Nephron progenitor cell (in vitro differentiated cells): Measurements from ENCODE around the gene MMP2.

Experiments
- DNase-seq: peaks from one replicate; pipeline ENCODE4 v3.0.0; 2021
- H3K27ac Mint-ChIP-seq: 2 replicates; pipeline ENCODE4 v1.8.0; 2021; ENCODE audit warnings: mild to moderate bottlenecking, moderate library complexity, mixed read lengths
- H3K27me3 Mint-ChIP-seq: 2 replicates; pipeline ENCODE4 v1.8.0; 2021; ENCODE audit warnings: mild to moderate bottlenecking, low read depth, mixed read lengths; ENCODE audit not compliant: poor library complexity
- H3K36me3 Mint-ChIP-seq: 2 replicates; pipeline ENCODE4 v1.8.0; 2021; ENCODE audit warnings: low read depth, mixed read lengths
- H3K4me1 Mint-ChIP-seq: 2 replicates; pipeline ENCODE4 v1.8.0; 2021; ENCODE audit warnings: mixed read lengths
- H3K4me3 Mint-ChIP-seq: 2 replicates; pipeline ENCODE4 v1.8.0; 2021; ENCODE audit warnings: mild to moderate bottlenecking, moderate library complexity, mixed read lengths
- H3K9me3 Mint-ChIP-seq: 2 replicates; pipeline ENCODE4 v1.8.0; 2021; ENCODE audit warnings: mild to moderate bottlenecking, moderate library complexity, mixed read lengths
- TF ChIP-seq, protein P1 (sequence below): fragments of 200-600 bp; sonication (generic); IDR thresholded peaks from 2 replicates; pipeline ENCODE4 v1.5.0; 2021; ENCODE audit warnings: antibody characterized with exemption

The MMP2 gene

GRCh38 chr16:55437625-55438024, 41.4 kb upstream of the MMP2 start:
- Mint-ChIP-seq H3K4me3 (no peak overlapping the region), H3K27me3 (peaks cover 19% of the 10 kb centered on the region), H3K36me3 (no peaks in the 10 kb centered on the region), H3K9me3 (no peaks in the 10 kb centered on the region), H3K4me1 (no peaks in the 10 kb centered on the region), H3K27ac (no peak overlapping the region)
- DNase-seq, result no peak
- TF ChIP-seq, protein P1, sequence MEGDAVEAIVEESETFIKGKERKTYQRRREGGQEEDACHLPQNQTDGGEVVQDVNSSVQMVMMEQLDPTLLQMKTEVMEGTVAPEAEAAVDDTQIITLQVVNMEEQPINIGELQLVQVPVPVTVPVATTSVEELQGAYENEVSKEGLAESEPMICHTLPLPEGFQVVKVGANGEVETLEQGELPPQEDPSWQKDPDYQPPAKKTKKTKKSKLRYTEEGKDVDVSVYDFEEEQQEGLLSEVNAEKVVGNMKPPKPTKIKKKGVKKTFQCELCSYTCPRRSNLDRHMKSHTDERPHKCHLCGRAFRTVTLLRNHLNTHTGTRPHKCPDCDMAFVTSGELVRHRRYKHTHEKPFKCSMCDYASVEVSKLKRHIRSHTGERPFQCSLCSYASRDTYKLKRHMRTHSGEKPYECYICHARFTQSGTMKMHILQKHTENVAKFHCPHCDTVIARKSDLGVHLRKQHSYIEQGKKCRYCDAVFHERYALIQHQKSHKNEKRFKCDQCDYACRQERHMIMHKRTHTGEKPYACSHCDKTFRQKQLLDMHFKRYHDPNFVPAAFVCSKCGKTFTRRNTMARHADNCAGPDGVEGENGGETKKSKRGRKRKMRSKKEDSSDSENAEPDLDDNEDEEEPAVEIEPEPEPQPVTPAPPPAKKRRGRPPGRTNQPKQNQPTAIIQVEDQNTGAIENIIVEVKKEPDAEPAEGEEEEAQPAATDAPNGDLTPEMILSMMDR, result no peak

DNA sequence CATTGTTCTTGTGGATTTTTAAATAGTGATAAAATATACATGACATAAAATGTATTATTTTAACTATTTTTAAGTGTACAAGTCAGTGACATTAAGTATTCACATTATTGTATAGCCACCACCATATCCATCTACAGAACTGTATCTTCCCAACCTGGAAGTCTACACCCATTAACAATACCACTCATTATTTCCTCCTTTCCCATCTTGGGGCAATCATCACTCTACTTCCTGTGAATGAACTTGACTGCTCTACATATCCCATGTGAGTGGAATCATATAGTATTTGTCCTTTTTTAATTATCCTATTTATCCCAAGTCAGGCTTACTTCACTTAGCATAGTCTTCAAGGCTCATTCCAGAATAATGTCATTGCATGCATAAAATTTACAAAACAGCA, 40.7 kb upstream of the MMP2 start:
- Mint-ChIP-seq H3K27me3 (peaks cover 25% of the 10 kb centered on the region), H3K36me3 (no peaks in the 10 kb centered on the region), H3K9me3 (no peaks in the 10 kb centered on the region), H3K4me3 (no peak overlapping the region), H3K4me1 (no peaks in the 10 kb centered on the region), H3K27ac (no peak overlapping the region)
- TF ChIP-seq, protein P1, result no peak
- no peak for DNase-seq

- DNase-seq, result no peak
- Mint-ChIP-seq H3K27me3 (peaks cover 27% of the 10 kb centered on the region), H3K27ac (no peak overlapping the region), H3K4me1 (no peaks in the 10 kb centered on the region), H3K36me3 (no peaks in the 10 kb centered on the region), H3K4me3 (no peak overlapping the region), H3K9me3 (no peaks in the 10 kb centered on the region)
- TF ChIP-seq, protein P1, result no peak
Measured at GRCh38 chr16:55439101-55439690, 39.8 kb upstream of the MMP2 start.

- Mint-ChIP-seq H3K27me3 (peaks cover 25% of the 10 kb centered on the region), H3K9me3 (no peaks in the 10 kb centered on the region), H3K27ac (peak overlapping the region; percentile 0), H3K36me3 (no peaks in the 10 kb centered on the region), H3K4me1 (peaks cover 4% of the 10 kb centered on the region), H3K4me3 (no peak overlapping the region)
- TF ChIP-seq, protein P1, result no peak
- DNase-seq, result no peak
Measured at GRCh38 chr16:55443434-55444346, 35.3 kb upstream of the MMP2 start.

GRCh38 chr16:55444754-55445485, 34.1 kb upstream of the MMP2 start:
- Mint-ChIP-seq H3K4me3 (no peak overlapping the region), H3K27me3 (peaks cover 27% of the 10 kb centered on the region), H3K4me1 (peaks cover 4% of the 10 kb centered on the region), H3K36me3 (no peaks in the 10 kb centered on the region), H3K27ac (no peak overlapping the region), H3K9me3 (no peaks in the 10 kb centered on the region)
- DNase-seq, result no peak
- TF ChIP-seq, protein P1, result no peak
